Activated CD4-positive, alpha-beta memory T cell treated with anti-CD3 and anti-CD28 coated beads, Interleukin-2, amount 10 ng/mL, durations not matched to agents 7 days and 5 days (primary cell): Measurements from ENCODE around the gene ARL4A. TPM values are rescaled to one million over a fixed set of nuclear protein-coding genes. Genes with fewer than 3 reads are reported as not detected.

Source experiments
- CTCF ChIA-PET: fragments of 350-600 bp; sonication (Branson Sonifier 250); formaldehyde crosslinking; loops from one replicate; lab custom pipeline; 2021; ENCODE audit warnings: antibody characterized with exemption, inconsistent platforms; lab: Charles Lee
- POLR2A ChIA-PET: fragments of 350-600 bp; sonication (Branson Sonifier 250); formaldehyde crosslinking; loops from one replicate; lab custom pipeline; 2021; ENCODE audit warnings: antibody characterized with exemption; lab: Charles Lee
- DNase-seq: peaks from one replicate; pipeline ENCODE4 v3.0.0-alpha.2; 2020
- H3K27ac Mint-ChIP-seq: one replicate; pipeline ENCODE4 v1.8.0; 2021; ENCODE audit warnings: mild to moderate bottlenecking, mixed read lengths
- H3K27me3 Mint-ChIP-seq: one replicate; pipeline ENCODE4 v1.8.0; 2021; ENCODE audit warnings: mixed read lengths
- H3K36me3 Mint-ChIP-seq: one replicate; pipeline ENCODE4 v1.8.0; 2021; ENCODE audit warnings: low read depth, mixed read lengths
- H3K4me1 Mint-ChIP-seq: one replicate; pipeline ENCODE4 v1.8.0; 2021; ENCODE audit warnings: mixed read lengths
- H3K4me3 Mint-ChIP-seq: one replicate; pipeline ENCODE4 v1.8.0; 2021; ENCODE audit warnings: mild to moderate bottlenecking, mixed read lengths
- H3K9me3 Mint-ChIP-seq: one replicate; pipeline ENCODE4 v1.8.0; 2021; ENCODE audit warnings: mixed read lengths
- total RNA-seq, 2 experiments: library from RNA; stranded (reverse); gene quantifications; one replicate each; pipeline ENCODE4 v1.2.3, GENCODE V29; 2021

ARL4A gene
- total RNA-seq, 2 experiments from 2014 or later, result 19.1 to 19.8 TPM

GRCh38 chr7:12725575-12726316, 38.3 kb downstream of the ARL4A start:
- Mint-ChIP-seq H3K4me3 (no peak overlapping the region), H3K4me1 (peaks cover 36% of the 10 kb centered on the region), H3K9me3 (no peaks in the 10 kb centered on the region), H3K36me3 (peaks cover 7% of the 10 kb centered on the region), H3K27ac (no peak overlapping the region), H3K27me3 (no peaks in the 10 kb centered on the region)
- DNase-seq, result no peak
- CTCF ChIA-PET, result interaction anchor here (2.7 kb wide), 1 partner anchor 39 kb away, joined by 17 read pairs; the partner anchor contains the start of gene ARL4A
- POLR2A ChIA-PET, result interaction anchor here (1.6 kb wide), 1 partner anchor 39 kb away, joined by 4 read pairs; no protein-coding TSS in a partner anchor

- Mint-ChIP-seq H3K27me3 (no peaks in the 10 kb centered on the region), H3K4me1 (peaks cover 39% of the 10 kb centered on the region), H3K9me3 (no peaks in the 10 kb centered on the region), H3K36me3 (peaks cover 2% of the 10 kb centered on the region), H3K27ac (no peak overlapping the region), H3K4me3 (no peak overlapping the region)
- ChIA-PET CTCF (interaction anchor here (1.0 to 2.7 kb wide), 2 partner anchors 31 to 40 kb away, joined by 3 to 17 read pairs; partner anchors contain the start of gene ARL4A), POLR2A (interaction anchor here (1.6 kb wide), 1 partner anchor 40 kb away, joined by 4 read pairs; no protein-coding TSS in a partner anchor)
- DNase-seq, result no peak
These were observed 39.5 kb downstream of the ARL4A start for GRCh38 chr7:12726908-12727307.

GRCh38 chr7:12727455-12728191, 40.2 kb downstream of the ARL4A start:
- DNase-seq, result no peak
- peaks cover 37% of the 10 kb centered on the region for H3K4me1 Mint-ChIP-seq
- no peak overlapping the region for H3K4me3 Mint-ChIP-seq
- H3K36me3 Mint-ChIP-seq, result no peaks in the 10 kb centered on the region
- H3K27me3 Mint-ChIP-seq, result no peaks in the 10 kb centered on the region
- ChIA-PET CTCF (interaction anchor here (0.6 to 2.7 kb wide), 4 partner anchors 12 to 179 kb away, joined by 3 to 17 read pairs (median 4); partner anchors contain the start of gene ARL4A), POLR2A (interaction anchor here (5.7 kb wide), 1 partner anchor 41 kb away, joined by 46 read pairs; the partner anchor contains the start of gene ARL4A)
- H3K27ac Mint-ChIP-seq, result no peak overlapping the region
- H3K9me3 Mint-ChIP-seq, result no peaks in the 10 kb centered on the region

GRCh38 chr7:12728192-12728538, 40.7 kb downstream of the ARL4A start:
- no peak for DNase-seq
- Mint-ChIP-seq H3K4me3 (no peak overlapping the region), H3K9me3 (no peaks in the 10 kb centered on the region), H3K4me1 (peaks cover 31% of the 10 kb centered on the region), H3K27me3 (no peaks in the 10 kb centered on the region), H3K36me3 (no peaks in the 10 kb centered on the region), H3K27ac (no peak overlapping the region)
- POLR2A ChIA-PET, result interaction anchor here (5.7 kb wide), 1 partner anchor 42 kb away, joined by 46 read pairs; the partner anchor contains the start of gene ARL4A
- CTCF ChIA-PET, result interaction anchor here (1.4 to 2.7 kb wide), 2 partner anchors 13 to 41 kb away, joined by 4 to 17 read pairs; partner anchors contain the start of gene ARL4A

- CTCF ChIA-PET, result interaction anchor here (0.6 to 5.1 kb wide), 2 partner anchors 43 to 121 kb away, joined by 4 to 69 read pairs; partner anchors contain the start of gene ARL4A
These were observed 41.7 kb downstream of the ARL4A start for GRCh38 chr7:12729112-12729511.

GRCh38 chr7:12730523-12730922, 43.1 kb downstream of the ARL4A start:
- ChIA-PET POLR2A (interaction anchor here (0.9 to 5.7 kb wide), 6 partner anchors 10 to 176 kb away, joined by 3 to 46 read pairs (median 4); partner anchors contain the start of gene ARL4A), CTCF (interaction anchor here (0.8 to 5.1 kb wide), 5 partner anchors 9 to 44 kb away, joined by 4 to 69 read pairs (median 5); partner anchors contain the start of gene ARL4A)
- Mint-ChIP-seq H3K4me1 (peaks cover 31% of the 10 kb centered on the region), H3K27me3 (no peaks in the 10 kb centered on the region), H3K4me3 (no peak overlapping the region), H3K27ac (peak overlapping the region; percentile 86), H3K9me3 (no peaks in the 10 kb centered on the region), H3K36me3 (no peaks in the 10 kb centered on the region)
- DNase-seq, result no peak

More at GRCh38 chr7:12729112-12729511, 41.7 kb downstream of the ARL4A start:
- no peak overlapping the region for H3K4me3 Mint-ChIP-seq
- H3K27ac Mint-ChIP-seq, result no peak overlapping the region
- POLR2A ChIA-PET, result interaction anchor here (5.7 kb wide), 1 partner anchor 42 kb away, joined by 46 read pairs; the partner anchor contains the start of gene ARL4A
- no peaks in the 10 kb centered on the region for H3K9me3 Mint-ChIP-seq
- H3K27me3 Mint-ChIP-seq, result no peaks in the 10 kb centered on the region
- DNase-seq, result no peak
- peaks cover 27% of the 10 kb centered on the region for H3K4me1 Mint-ChIP-seq
- H3K36me3 Mint-ChIP-seq, result no peaks in the 10 kb centered on the region

- POLR2A ChIA-PET, result interaction anchor here (0.9 to 5.7 kb wide), 7 partner anchors 10 to 175 kb away, joined by 3 to 46 read pairs (median 4); partner anchors contain the start of gene ARL4A
- Mint-ChIP-seq H3K27ac (peak overlapping the region; percentile 86), H3K27me3 (no peaks in the 10 kb centered on the region), H3K9me3 (no peaks in the 10 kb centered on the region), H3K4me1 (peaks cover 31% of the 10 kb centered on the region), H3K4me3 (peak overlapping the region; percentile 48), H3K36me3 (no peaks in the 10 kb centered on the region)
- DNase-seq, result peak; percentile 52
- CTCF ChIA-PET, result interaction anchor here (0.8 to 5.1 kb wide), 7 partner anchors 10 to 376 kb away, joined by 3 to 69 read pairs (median 5); partner anchors contain the start of gene ARL4A
These were observed 43.8 kb downstream of the ARL4A start for GRCh38 chr7:12731214-12731656.

GRCh38 chr7:12731775-12732174, 44.3 kb downstream of the ARL4A start:
- no peaks in the 10 kb centered on the region for H3K9me3 Mint-ChIP-seq
- DNase-seq, result no peak
- ChIA-PET CTCF (interaction anchor here (0.9 to 5.1 kb wide), 4 partner anchors 36 to 376 kb away, joined by 3 to 69 read pairs (median 6); partner anchors contain the start of gene ARL4A), POLR2A (interaction anchor here (1.0 to 5.7 kb wide), 4 partner anchors 11 to 45 kb away, joined by 4 to 46 read pairs (median 9); partner anchors contain the start of gene ARL4A)
- peak overlapping the region; percentile 86 for H3K27ac Mint-ChIP-seq
- H3K4me3 Mint-ChIP-seq, result no peak overlapping the region
- H3K27me3 Mint-ChIP-seq, result no peaks in the 10 kb centered on the region
- H3K4me1 Mint-ChIP-seq, result peaks cover 31% of the 10 kb centered on the region
- no peaks in the 10 kb centered on the region for H3K36me3 Mint-ChIP-seq

GRCh38 chr7:12732428-12732827, 45.0 kb downstream of the ARL4A start:
- Mint-ChIP-seq H3K4me3 (no peak overlapping the region), H3K9me3 (no peaks in the 10 kb centered on the region), H3K27me3 (no peaks in the 10 kb centered on the region), H3K4me1 (peaks cover 31% of the 10 kb centered on the region), H3K27ac (peak overlapping the region; percentile 64), H3K36me3 (no peaks in the 10 kb centered on the region)
- no peak for DNase-seq
- POLR2A ChIA-PET, result interaction anchor here (1.0 to 5.7 kb wide), 4 partner anchors 11 to 46 kb away, joined by 4 to 46 read pairs (median 9); partner anchors contain the start of gene ARL4A
- CTCF ChIA-PET, result interaction anchor here (0.6 to 5.1 kb wide), 4 partner anchors 36 to 109 kb away, joined by 3 to 69 read pairs (median 6); partner anchors contain the start of gene ARL4A

- Mint-ChIP-seq H3K9me3 (no peaks in the 10 kb centered on the region), H3K27me3 (no peaks in the 10 kb centered on the region), H3K4me3 (no peak overlapping the region), H3K27ac (no peak overlapping the region), H3K4me1 (peaks cover 14% of the 10 kb centered on the region), H3K36me3 (no peaks in the 10 kb centered on the region)
- DNase-seq, result no peak
- CTCF ChIA-PET, result interaction anchor here (3.9 kb wide), 1 partner anchor 50 kb away, joined by 14 read pairs; no protein-coding TSS in a partner anchor
- POLR2A ChIA-PET, result interaction anchor here (1.0 kb wide), 1 partner anchor 50 kb away, joined by 5 read pairs; no protein-coding TSS in a partner anchor
These were observed 48.5 kb downstream of the ARL4A start for GRCh38 chr7:12735923-12736322.

- no peak overlapping the region for H3K27ac Mint-ChIP-seq
These were observed 49.9 kb downstream of the ARL4A start for GRCh38 chr7:12737373-12737772.

GRCh38 chr7:12737836-12738235, 50.4 kb downstream of the ARL4A start:
- Mint-ChIP-seq H3K4me3 (no peak overlapping the region), H3K4me1 (peaks cover 4% of the 10 kb centered on the region), H3K27ac (no peak overlapping the region), H3K27me3 (no peaks in the 10 kb centered on the region), H3K36me3 (no peaks in the 10 kb centered on the region), H3K9me3 (no peaks in the 10 kb centered on the region)
- ChIA-PET CTCF (interaction anchor here (1.3 kb wide), 1 partner anchor 51 kb away, joined by 3 read pairs; no protein-coding TSS in a partner anchor), POLR2A (no interaction called here)
- DNase-seq, result no peak

More at GRCh38 chr7:12737373-12737772, 49.9 kb downstream of the ARL4A start:
- Mint-ChIP-seq H3K4me3 (no peak overlapping the region), H3K9me3 (no peaks in the 10 kb centered on the region), H3K27me3 (no peaks in the 10 kb centered on the region), H3K36me3 (no peaks in the 10 kb centered on the region), H3K4me1 (peaks cover 6% of the 10 kb centered on the region)
- ChIA-PET POLR2A (no interaction called here), CTCF (interaction anchor here (3.9 kb wide), 1 partner anchor 51 kb away, joined by 14 read pairs; no protein-coding TSS in a partner anchor)
- DNase-seq, result no peak
